Activated T-cell treated with anti-CD3 and anti-CD28 coated beads for 48 hours (primary cell): ENCODE measurements around the gene PPFIA2.

Source experiments
- DNase-seq: peaks from one replicate; pipeline ENCODE4 v3.0.0-alpha.2; 2020; ENCODE audit warnings: low read depth

Gene PPFIA2

DNA sequence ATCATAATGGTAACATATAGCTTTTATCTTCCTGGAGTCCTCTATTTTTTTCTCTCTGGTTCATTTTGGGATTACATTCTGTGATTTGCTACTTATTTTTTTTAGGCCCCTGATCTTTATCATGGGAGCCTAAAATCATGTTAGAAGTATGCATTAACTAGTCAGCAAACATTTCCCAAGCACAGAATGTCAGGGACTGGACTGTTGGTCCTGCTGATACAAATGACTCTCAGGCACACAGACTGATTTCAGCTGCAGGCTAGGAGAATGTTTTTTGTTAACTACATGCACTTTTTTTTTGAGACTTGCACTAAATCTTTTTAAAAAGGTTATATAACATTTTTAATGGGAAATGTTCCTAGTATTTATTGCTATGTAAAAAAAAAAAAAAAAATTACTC, 550.1 kb downstream of the PPFIA2 start:
- no peak for DNase-seq

DNA sequence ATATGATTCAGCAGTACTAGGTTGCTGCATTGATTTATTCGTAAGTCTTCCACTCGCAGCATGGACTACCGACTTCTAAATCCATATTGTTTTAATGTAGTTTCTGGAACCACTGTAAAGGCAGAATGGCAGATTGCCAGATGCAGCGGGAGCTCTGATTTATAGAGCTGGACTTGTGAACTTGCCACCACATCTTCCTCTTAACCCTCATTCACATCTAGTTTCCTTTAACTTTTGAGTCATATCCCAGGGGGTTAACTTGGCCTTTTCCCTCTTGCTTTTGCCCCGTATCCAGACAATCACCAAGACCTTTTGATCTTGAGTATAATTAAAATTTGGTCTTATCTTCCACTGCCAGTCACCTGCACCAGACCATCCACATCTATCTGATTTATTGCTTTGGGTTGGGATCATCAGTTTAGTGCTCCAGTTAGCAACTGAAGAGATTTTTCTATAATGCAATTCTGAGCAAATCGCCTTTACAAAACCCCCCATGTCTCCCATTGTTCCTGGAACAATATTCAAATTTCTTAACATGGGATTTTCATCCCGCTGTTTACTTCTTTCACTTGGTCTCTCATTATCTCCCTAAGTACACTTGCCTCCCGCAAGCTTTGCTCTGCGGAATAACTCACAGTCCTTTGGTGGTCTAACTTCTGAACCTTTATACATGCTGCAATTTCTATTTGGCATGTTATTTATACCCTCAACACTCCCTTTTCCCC, 550.8 kb downstream of the PPFIA2 start:
- no peak for DNase-seq
